H9 (cell line): Measurements from ENCODE around the gene HS3ST4. TPM values are rescaled to one million over a fixed set of nuclear protein-coding genes. Genes with fewer than 3 reads are reported as not detected.
A peak's percentile ranks its signal among the peaks of the same experiment; 100 is the strongest.

Experiments used
- DNase-seq: peaks from one replicate; pipeline ENCODE4 v3.0.0-alpha.2; 2017
- H2AFZ ChIP-seq: one replicate; pipeline ENCODE4 v1.6.1; 2013; ENCODE audit warnings: mild to moderate bottlenecking, low read length, control low read depth, moderate library complexity
- H2AK5ac ChIP-seq: 2 replicates; pipeline ENCODE4 v1.6.1; 2013; ENCODE audit warnings: low read length, control low read depth, mixed read lengths; ENCODE audit not compliant: insufficient read length
- H2BK120ac ChIP-seq: one replicate; pipeline ENCODE4 v1.6.1; 2013; ENCODE audit warnings: low read depth, mild to moderate bottlenecking, low read length, control low read depth, inconsistent platforms; ENCODE audit not compliant: poor library complexity, severe bottlenecking
- H2BK12ac ChIP-seq: 2 replicates; pipeline ENCODE4 v1.6.1; 2013; ENCODE audit warnings: low read length, control low read depth, mixed read lengths, low read depth; ENCODE audit not compliant: insufficient read length
- H2BK15ac ChIP-seq: 2 replicates; pipeline ENCODE4 v1.6.1; 2013; ENCODE audit warnings: low read depth, low read length, control low read depth
- H2BK20ac ChIP-seq: one replicate; pipeline ENCODE4 v1.6.1; 2013; ENCODE audit warnings: low read depth, mild to moderate bottlenecking, low read length, control low read depth, inconsistent platforms; ENCODE audit not compliant: poor library complexity, severe bottlenecking
- H2BK5ac ChIP-seq: 2 replicates; pipeline ENCODE4 v1.6.1; 2013; ENCODE audit warnings: low read length, control low read depth, mixed read lengths; ENCODE audit not compliant: insufficient read length
- H3K14ac ChIP-seq: 2 replicates; pipeline ENCODE4 v1.6.1; 2013; ENCODE audit warnings: low read length, control low read depth; ENCODE audit not compliant: insufficient read depth
- H3K18ac ChIP-seq: 2 replicates; pipeline ENCODE4 v1.6.1; 2013; ENCODE audit warnings: low read depth, mild to moderate bottlenecking, mixed read lengths, low read length, control low read depth; ENCODE audit not compliant: insufficient read length
- H3K23ac ChIP-seq: 2 replicates; pipeline ENCODE4 v1.6.1; 2013; ENCODE audit warnings: low read length, control low read depth, mixed read lengths, low read depth; ENCODE audit not compliant: insufficient read length
- H3K23me2 ChIP-seq: 2 replicates; pipeline ENCODE4 v1.6.1; 2013; ENCODE audit warnings: low read depth, mild to moderate bottlenecking, mixed read lengths, low read length, control low read depth; ENCODE audit not compliant: insufficient read length, poor library complexity, severe bottlenecking
- H3K27ac ChIP-seq: 2 replicates; pipeline ENCODE4 v1.5.1; 2013; ENCODE audit warnings: low read length, control low read depth, mixed read lengths, low read depth; ENCODE audit not compliant: insufficient read length
- H3K27me3 ChIP-seq: 2 replicates; pipeline ENCODE4 v1.6.1; 2013; ENCODE audit warnings: low read length, control low read depth, inconsistent platforms; ENCODE audit not compliant: insufficient read depth
- H3K4ac ChIP-seq: 2 replicates; pipeline ENCODE4 v1.6.1; 2013; ENCODE audit warnings: low read depth, mild to moderate bottlenecking, control low read depth, inconsistent platforms, low read length, moderate library complexity
- H3K4me1 ChIP-seq: 2 replicates; pipeline ENCODE4 v1.6.1; 2013; ENCODE audit warnings: low read length, control low read depth, inconsistent platforms; ENCODE audit not compliant: insufficient read depth
- H3K4me2 ChIP-seq: 2 replicates; pipeline ENCODE4 v1.6.1; 2013; ENCODE audit warnings: low read length, control low read depth, mixed read lengths; ENCODE audit not compliant: insufficient read length, insufficient read depth
- H3K56ac ChIP-seq: 2 replicates; pipeline ENCODE4 v1.6.1; 2013; ENCODE audit warnings: low read depth, mild to moderate bottlenecking, mixed read lengths, low read length, control low read depth; ENCODE audit not compliant: insufficient read length
- H3K79me1 ChIP-seq: 2 replicates; pipeline ENCODE4 v1.6.1; 2013; ENCODE audit warnings: low read depth, mild to moderate bottlenecking, moderate library complexity, low read length, control low read depth, inconsistent platforms; ENCODE audit not compliant: insufficient read depth, poor library complexity, severe bottlenecking
- H3K79me2 ChIP-seq: 2 replicates; pipeline ENCODE4 v1.6.1; 2013; ENCODE audit warnings: low read length, control low read depth, inconsistent platforms; ENCODE audit not compliant: insufficient read depth
- H3K9ac ChIP-seq: 2 replicates; pipeline ENCODE4 v1.6.1; 2013; ENCODE audit warnings: low read length, control low read depth, mixed read lengths; ENCODE audit not compliant: insufficient read length; ENCODE audit errors: extremely low read depth
- H3K9me3 ChIP-seq: one replicate; pipeline ENCODE4 v1.6.1; 2013; ENCODE audit warnings: low read depth, low read length, inconsistent platforms; ENCODE audit not compliant: control insufficient read depth
- H3T11ph ChIP-seq: one replicate; pipeline ENCODE4 v1.6.1; 2013; ENCODE audit warnings: mild to moderate bottlenecking, low read length, control low read depth, inconsistent platforms
- H4K20me1 ChIP-seq: one replicate; pipeline ENCODE4 v1.6.1; 2013; ENCODE audit not compliant: control insufficient read depth, insufficient read length, insufficient read depth
- H4K5ac ChIP-seq: 2 replicates; pipeline ENCODE4 v1.6.1; 2013; ENCODE audit warnings: low read depth, mild to moderate bottlenecking, mixed read lengths, low read length, control low read depth; ENCODE audit not compliant: insufficient read length
- H4K8ac ChIP-seq: replicated peaks from 2 replicates; pipeline ENCODE4 v1.6.1; 2013; ENCODE audit warnings: low read length, control low read depth, mixed read lengths, low read depth; ENCODE audit not compliant: insufficient read length
- H4K91ac ChIP-seq: 2 replicates; pipeline ENCODE4 v1.6.1; 2013; ENCODE audit warnings: low read depth, mild to moderate bottlenecking, moderate library complexity, mixed read lengths, low read length, control low read depth; ENCODE audit not compliant: insufficient read length
- H3K27ac Mint-ChIP-seq, 3 experiments: 2 replicates in 2 of 3; 3 replicates in 1 of 3; pipeline ENCODE4 v1.8.0; 2020 to 2021; ENCODE audit warnings: mixed read lengths in 3 of 3, mild to moderate bottlenecking in 1 of 3, moderate library complexity in 1 of 3
- H3K27me3 Mint-ChIP-seq: 2 replicates; pipeline ENCODE4 v1.8.0; 2021; ENCODE audit warnings: low read depth, mild to moderate bottlenecking, moderate library complexity, mixed read lengths
- H3K36me3 Mint-ChIP-seq, 3 experiments: 2 replicates in 2 of 3; 3 replicates in 1 of 3; pipeline ENCODE4 v1.8.0; 2020 to 2021; ENCODE audit warnings: low read depth in 3 of 3, mixed read lengths in 3 of 3; ENCODE audit not compliant: insufficient read depth in 1 of 3
- H3K4me1 Mint-ChIP-seq, 2 experiments: 2 replicates each; pipeline ENCODE4 v1.8.0; 2020; ENCODE audit warnings: mixed read lengths in 2 of 2
- H3K4me3 Mint-ChIP-seq, 2 experiments: 2 replicates in 1 of 2; 3 replicates in 1 of 2; pipeline ENCODE4 v1.8.0; 2020 to 2021; ENCODE audit warnings: mild to moderate bottlenecking in 2 of 2, mixed read lengths in 2 of 2, moderate library complexity in 1 of 2
- H3K9me3 Mint-ChIP-seq, 2 experiments: 2 replicates in 1 of 2; 3 replicates in 1 of 2; pipeline ENCODE4 v1.8.0; 2020; ENCODE audit warnings: mild to moderate bottlenecking in 2 of 2, mixed read lengths in 2 of 2, moderate library complexity in 1 of 2
- CTCF ChIP-seq: fragments of 200-600 bp; sonication (generic); conservative IDR thresholded peaks from 3 replicates; pipeline ENCODE4 v1.8.0; 2021; ENCODE audit warnings: antibody characterized with exemption, mild to moderate bottlenecking
- WGBS: extraction: QIAGEN DNeasy Blood & Tissue Kit; methylation state at CpG from one replicate; pipeline ENCODE4 v1.1.7; 2013; ENCODE audit warnings: missing lambda C conversion rate, low lambda C conversion rate, mixed read lengths; ENCODE audit not compliant: insufficient read length; ENCODE audit errors: extremely low coverage; 5-methylcytosine and 5-hydroxymethylcytosine counted together
- total RNA-seq: library from RNA; stranded (reverse); gene quantifications from 2 replicates; pipeline ENCODE4 v1.2.1, GENCODE V29; 2021

The HS3ST4 gene
- total RNA-seq, 1 experiment from 2014 or later, result 1.7 TPM

GRCh38 chr16:25690552-25691143, 1.1 kb upstream of the HS3ST4 start:
- Mint-ChIP-seq H3K4me1 (peaks cover 18 to 20% of the 10 kb centered on the region in 2 experiments), H3K27me3 (peaks cover 59% of the 10 kb centered on the region), H3K27ac (no peak overlapping the region), H3K36me3 (no peaks in the 10 kb centered on the region), H3K4me3 (peak overlapping the region; percentile 83 to 96), H3K9me3 (no peaks in the 10 kb centered on the region; a peak in 1 of 5 replicates)
- Histone ChIP-seq H3K9ac (no peak overlapping the region), H2BK120ac (no peak overlapping the region), H2AK5ac (no peak overlapping the region), H2BK12ac (no peak overlapping the region), H3T11ph (no peak overlapping the region), H3K4me2 (peak overlapping the region; percentile 90), H3K18ac (no peak overlapping the region), H3K4me1 (no peaks in the 10 kb centered on the region; the same call in 1 of the 2 replicates), H2BK20ac (no peak overlapping the region), H4K91ac (no peak overlapping the region), H3K56ac (no peak overlapping the region), H3K27ac (no peak overlapping the region), H3K9me3 (no peaks in the 10 kb centered on the region), H3K79me1 (no peaks in the 10 kb centered on the region), H4K5ac (no peak overlapping the region), H2BK5ac (no peak overlapping the region), H3K4ac (no peak overlapping the region), H4K8ac (no peak overlapping the region), H3K79me2 (no peaks in the 10 kb centered on the region), H3K27me3 (peaks cover 13% of the 10 kb centered on the region; the same call in 1 of the 2 replicates), H2AFZ (no peak overlapping the region), H3K14ac (no peak overlapping the region), H3K23ac (no peak overlapping the region), H2BK15ac (no peak overlapping the region), H4K20me1 (no peaks in the 10 kb centered on the region), H3K23me2 (peaks cover 15% of the 10 kb centered on the region)
- WGBS, result no CpG with 5 or more reads among the region's 6 CpGs
- no peak for DNase-seq
- TF ChIP-seq CTCF, result no peak; the same call in 2 of the 3 replicates
